ENCODE data around the gene RNF225.
A peak's percentile ranks its signal among the peaks of the same experiment; 100 is the strongest.

The RNF225 gene

GRCh38 chr19:58379246-58379645, 16.2 kb upstream of the RNF225 start:
- no CpG with 5 or more reads among the region's 6 CpGs for WGBS (ENCODE audit: extremely low coverage, insufficient coverage, insufficient read length)
- no peaks in the 10 kb centered on the region for H3K36me3 ChIP-seq (ENCODE audit: control insufficient read depth in 1 of 2, insufficient read depth in 2 of 2, low read length in 2 of 2)

GRCh38 chr19:58380037-58380661, 15.3 kb upstream of the RNF225 start:
- Histone ChIP-seq H3K23ac (ENCODE audit: low read length) (no peak overlapping the region), H3K4me2 (ENCODE audit: low read length) (peak overlapping the region; percentile 93), H3K9me3 (ENCODE audit: insufficient read depth, low read depth, low read length) (no peaks in the 10 kb centered on the region), H2BK5ac (ENCODE audit: low read depth, low read length, poor library complexity) (no peak overlapping the region), H4K91ac (ENCODE audit: low read depth, low read length) (peak overlapping the region; percentile 48), H2AK5ac (ENCODE audit: low read length) (peak overlapping the region; percentile 25), H3K4ac (ENCODE audit: low read depth, low read length) (peak overlapping the region; percentile 18), H4K12ac (ENCODE audit: low read depth, low read length) (peak overlapping the region; percentile 55), H3K79me2 (ENCODE audit: control insufficient read depth, insufficient read depth, low read length, poor library complexity) (no peaks in the 10 kb centered on the region), H3K79me1 (ENCODE audit: low read length) (peaks cover 6% of the 10 kb centered on the region), H3K27ac (ENCODE audit: low read depth, low read length) (peak overlapping the region; percentile 68), H4K8ac (ENCODE audit: low read depth, low read length) (peak overlapping the region; percentile 91), H3K14ac (ENCODE audit: low read length) (peak overlapping the region; percentile 59), H2AFZ (ENCODE audit: insufficient read depth, low read length, poor library complexity) (peak overlapping the region; percentile 68), H2BK12ac (ENCODE audit: low read length) (no peak overlapping the region), H2BK120ac (ENCODE audit: insufficient read depth, low read length, poor library complexity) (no peak overlapping the region), H3K4me3 (ENCODE audit: low read depth, low read length) (peak overlapping the region; percentile 84), H3K27me3 (ENCODE audit: insufficient read depth, low read length) (no peaks in the 10 kb centered on the region), H3K9ac (ENCODE audit: low read length) (peak overlapping the region; percentile 83), H3K4me1 (ENCODE audit: control insufficient read depth in 1 of 2, insufficient read depth in 2 of 2, low read length in 2 of 2) (peaks cover 13 to 18% of the 10 kb centered on the region in 2 experiments), H3K36me3 (ENCODE audit: control insufficient read depth in 1 of 2, insufficient read depth in 2 of 2, low read length in 2 of 2) (no peaks in the 10 kb centered on the region), H3K18ac (ENCODE audit: low read length) (peak overlapping the region; percentile 27)
- DNase-seq: peak in 1 of 2 donors; percentile 10
- no CpG with 5 or more reads among the region's 24 CpGs for WGBS (ENCODE audit: extremely low coverage, insufficient coverage, insufficient read length)

More at GRCh38 chr19:58379246-58379645, 16.2 kb upstream of the RNF225 start:
- H2BK5ac ChIP-seq (ENCODE audit: low read depth, low read length, poor library complexity): no peak overlapping the region
- no peak overlapping the region for H3K4me3 ChIP-seq (ENCODE audit: low read depth, low read length)
- H3K4me1 ChIP-seq (ENCODE audit: control insufficient read depth in 1 of 2, insufficient read depth in 2 of 2, low read length in 2 of 2): peaks cover 13 to 14% of the 10 kb centered on the region in 2 experiments
- no peak overlapping the region for H3K4ac ChIP-seq (ENCODE audit: low read depth, low read length)
- H3K79me2 ChIP-seq (ENCODE audit: control insufficient read depth, insufficient read depth, low read length, poor library complexity): no peaks in the 10 kb centered on the region
- no peak overlapping the region for H3K23ac ChIP-seq (ENCODE audit: low read length)
- no peaks in the 10 kb centered on the region for H3K27me3 ChIP-seq (ENCODE audit: insufficient read depth, low read length)
- H3K79me1 ChIP-seq (ENCODE audit: low read length): peaks cover 6% of the 10 kb centered on the region
- H4K12ac ChIP-seq (ENCODE audit: low read depth, low read length): no peak overlapping the region
- no peak overlapping the region for H3K27ac ChIP-seq (ENCODE audit: low read depth, low read length)
- H2AK5ac ChIP-seq (ENCODE audit: low read length): no peak overlapping the region
- no peak overlapping the region for H3K4me2 ChIP-seq (ENCODE audit: low read length)
- DNase-seq: no peak
- H3K18ac ChIP-seq (ENCODE audit: low read length): peak overlapping the region; percentile 2
- H2BK12ac ChIP-seq (ENCODE audit: low read length): no peak overlapping the region
- H4K8ac ChIP-seq (ENCODE audit: low read depth, low read length): no peak overlapping the region
- no peak overlapping the region for H4K91ac ChIP-seq (ENCODE audit: low read depth, low read length)
- no peak overlapping the region for H2BK120ac ChIP-seq (ENCODE audit: insufficient read depth, low read length, poor library complexity)
- H3K9ac ChIP-seq (ENCODE audit: low read length): no peak overlapping the region
- no peak overlapping the region for H2AFZ ChIP-seq (ENCODE audit: insufficient read depth, low read length, poor library complexity)
- no peak overlapping the region for H3K14ac ChIP-seq (ENCODE audit: low read length)
- H3K9me3 ChIP-seq (ENCODE audit: insufficient read depth, low read depth, low read length): no peaks in the 10 kb centered on the region

- WGBS (ENCODE audit: extremely low coverage, insufficient coverage, insufficient read length): no CpG with 5 or more reads among the region's 83 CpGs
- Histone ChIP-seq H4K8ac (ENCODE audit: low read depth, low read length) (peak within 1 kb of the TSS; percentile 91), H2BK5ac (ENCODE audit: low read depth, low read length, poor library complexity) (peak within 1 kb of the TSS; percentile 70), H3K9me3 (ENCODE audit: insufficient read depth, low read depth, low read length) (no peaks in the 10 kb centered on the region), H3K4me1 (ENCODE audit: control insufficient read depth in 1 of 2, insufficient read depth in 2 of 2, low read length in 2 of 2) (peaks cover 15 to 25% of the 10 kb centered on the region in 2 experiments), H3K79me1 (ENCODE audit: low read length) (peaks cover 6% of the 10 kb centered on the region), H3K4ac (ENCODE audit: low read depth, low read length) (peak within 1 kb of the TSS; percentile 54), H3K9ac (ENCODE audit: low read length) (peak within 1 kb of the TSS; percentile 85), H4K91ac (ENCODE audit: low read depth, low read length) (peak within 1 kb of the TSS; percentile 53), H3K79me2 (ENCODE audit: control insufficient read depth, insufficient read depth, low read length, poor library complexity) (no peaks in the 10 kb centered on the region), H3K4me3 (ENCODE audit: low read depth, low read length) (peak within 1 kb of the TSS; percentile 84), H2AFZ (ENCODE audit: insufficient read depth, low read length, poor library complexity) (peak within 1 kb of the TSS; percentile 68), H3K36me3 (ENCODE audit: control insufficient read depth in 1 of 2, insufficient read depth in 2 of 2, low read length in 2 of 2) (no peaks in the 10 kb centered on the region), H2AK5ac (ENCODE audit: low read length) (peak within 1 kb of the TSS; percentile 37), H3K27ac (ENCODE audit: low read depth, low read length) (peak within 1 kb of the TSS; percentile 68), H3K4me2 (ENCODE audit: low read length) (peak within 1 kb of the TSS; percentile 93), H3K23ac (ENCODE audit: low read length) (no peak within 1 kb of the TSS), H2BK12ac (ENCODE audit: low read length) (no peak within 1 kb of the TSS), H3K14ac (ENCODE audit: low read length) (peak within 1 kb of the TSS; percentile 63), H3K18ac (ENCODE audit: low read length) (peak within 1 kb of the TSS; percentile 65), H2BK120ac (ENCODE audit: insufficient read depth, low read length, poor library complexity) (peak within 1 kb of the TSS; percentile 21), H3K27me3 (ENCODE audit: insufficient read depth, low read length) (no peaks in the 10 kb centered on the region), H4K12ac (ENCODE audit: low read depth, low read length) (peak within 1 kb of the TSS; percentile 79)
- peak; percentile 100 for DNase-seq
Observed at GRCh38 chr19:58380662-58381459, 14.6 kb upstream of the RNF225 start, which contains the start of gene ZNF837. ZNF837 (minus strand) TSS chr19:58381030; CDS start chr19:58369332, 11,698 bp downstream.

- H3K4me2 ChIP-seq (ENCODE audit: low read length): peak overlapping the region; percentile 93
- no peaks in the 10 kb centered on the region for H3K36me3 ChIP-seq (ENCODE audit: control insufficient read depth in 1 of 2, insufficient read depth in 2 of 2, low read length in 2 of 2)
- peak overlapping the region; percentile 60 for H4K12ac ChIP-seq (ENCODE audit: low read depth, low read length)
- peak overlapping the region; percentile 64 for H3K4me3 ChIP-seq (ENCODE audit: low read depth, low read length)
- no peak overlapping the region for H4K91ac ChIP-seq (ENCODE audit: low read depth, low read length)
- no peak overlapping the region for H2BK5ac ChIP-seq (ENCODE audit: low read depth, low read length, poor library complexity)
- peaks cover 6% of the 10 kb centered on the region for H3K79me2 ChIP-seq (ENCODE audit: control insufficient read depth, insufficient read depth, low read length, poor library complexity)
- H2AFZ ChIP-seq (ENCODE audit: insufficient read depth, low read length, poor library complexity): peak overlapping the region; percentile 25
- WGBS (ENCODE audit: extremely low coverage, insufficient coverage, insufficient read length): no CpG with 5 or more reads among the region's 26 CpGs
- H3K14ac ChIP-seq (ENCODE audit: low read length): peak overlapping the region; percentile 63
- peaks cover 14% of the 10 kb centered on the region for H3K79me1 ChIP-seq (ENCODE audit: low read length)
- peak overlapping the region; percentile 17 for H2BK12ac ChIP-seq (ENCODE audit: low read length)
- no peak overlapping the region for H2BK120ac ChIP-seq (ENCODE audit: insufficient read depth, low read length, poor library complexity)
- H2AK5ac ChIP-seq (ENCODE audit: low read length): peak overlapping the region; percentile 37
- no peaks in the 10 kb centered on the region for H3K27me3 ChIP-seq (ENCODE audit: insufficient read depth, low read length)
- H3K4me1 ChIP-seq (ENCODE audit: control insufficient read depth in 1 of 2, insufficient read depth in 2 of 2, low read length in 2 of 2): peaks cover 17 to 28% of the 10 kb centered on the region in 2 experiments
- peak overlapping the region; percentile 82 for H4K8ac ChIP-seq (ENCODE audit: low read depth, low read length)
- H3K18ac ChIP-seq (ENCODE audit: low read length): no peak overlapping the region
- H3K27ac ChIP-seq (ENCODE audit: low read depth, low read length): no peak overlapping the region
- H3K23ac ChIP-seq (ENCODE audit: low read length): no peak overlapping the region
- H3K4ac ChIP-seq (ENCODE audit: low read depth, low read length): peak overlapping the region; percentile 54
- H3K9me3 ChIP-seq (ENCODE audit: insufficient read depth, low read depth, low read length): no peaks in the 10 kb centered on the region
- H3K9ac ChIP-seq (ENCODE audit: low read length): peak overlapping the region; percentile 0
- DNase-seq: no peak
Observed at GRCh38 chr19:58381460-58382212, 13.8 kb upstream of the RNF225 start.

All from trophoblast cell (in vitro differentiated cells and primary cell).